Measurements from ENCODE around the gene NAV2. TPM values are rescaled to one million over a fixed set of nuclear protein-coding genes. Genes with fewer than 3 reads are reported as not detected.

NAV2 gene
- total and polyA plus RNA-seq, 11 donors: 7.6 to 46.5 (median 20.2) TPM

- TF ChIP-seq CTCF (IDR thresholded peaks at IDR 0.05) (no peak), POLR2A (IDR thresholded peaks at IDR 0.05) (no peak)
- ATAC-seq (no peak), DNase-seq (no peak)
- H3K9me3 ChIP-seq: no peaks in the 10 kb centered on the region
- no peak overlapping the region for H3K4me3 ChIP-seq
- H3K27me3 ChIP-seq: no peaks in the 10 kb centered on the region
- H3K36me3 ChIP-seq: peaks cover 0 to 40% (median 0%) of the 10 kb centered on the region in 9 donors
- H3K27ac ChIP-seq: peak overlapping the region in 1 of 12 donors; percentile 5
- intact Hi-C loops (cut with DNase I): no loop called here
- H3K4me1 ChIP-seq: peaks cover 0 to 55% (median 5%) of the 10 kb centered on the region in 12 donors
- WGBS, 4 donors: 91 to 96% (median 95%) methylated on average over 8 of the region's 8 CpGs
These were observed 324.1 kb downstream of the NAV2 start for GRCh38 chr11:20036626-20037335.

GRCh38 chr11:20037396-20038153 lies 324.9 kb downstream of the NAV2 start:
- no peak for ATAC-seq
- intact Hi-C loops (cut with DNase I): no loop called here
- no peak for TF ChIP-seq POLR2A (IDR thresholded peaks at IDR 0.05)
- no peak for TF ChIP-seq CTCF (IDR thresholded peaks at IDR 0.05)
- 67 to 78% (median 73%) methylated on average over 3 of the region's 3 CpGs for WGBS, 4 donors
- H3K27ac ChIP-seq: peak overlapping the region in 1 of 12 donors; percentile 5
- no peaks in the 10 kb centered on the region for H3K27me3 ChIP-seq
- DNase-seq: no peak
- H3K9me3 ChIP-seq: no peaks in the 10 kb centered on the region
- peaks cover 0 to 55% (median 10%) of the 10 kb centered on the region in 12 donors for H3K4me1 ChIP-seq
- H3K36me3 ChIP-seq: peaks cover 0 to 40% (median 0%) of the 10 kb centered on the region in 9 donors
- no peak overlapping the region for H3K4me3 ChIP-seq

- intact Hi-C loops (cut with DNase I): no loop called here
- DNase-seq: no peak
- 73 to 89% (median 83%) methylated on average over 6 of the region's 6 CpGs for WGBS, 4 donors
- TF ChIP-seq POLR2A (IDR thresholded peaks at IDR 0.05) (no peak), CTCF (IDR thresholded peaks at IDR 0.05) (no peak)
- ATAC-seq: no peak
- H3K4me1 ChIP-seq: peaks cover 0 to 55% (median 15%) of the 10 kb centered on the region in 12 donors
- H3K9me3 ChIP-seq: no peaks in the 10 kb centered on the region
- H3K27ac ChIP-seq: no peak overlapping the region
- H3K27me3 ChIP-seq: no peaks in the 10 kb centered on the region
- peaks cover 0 to 40% (median 0%) of the 10 kb centered on the region in 9 donors for H3K36me3 ChIP-seq
- H3K4me3 ChIP-seq: no peak overlapping the region
These were observed 325.8 kb downstream of the NAV2 start for GRCh38 chr11:20038412-20038811.

- Histone ChIP-seq H3K27me3 (no peaks in the 10 kb centered on the region), H3K4me1 (peaks cover 0 to 56% (median 17%) of the 10 kb centered on the region in 12 donors), H3K36me3 (peaks cover 0 to 45% (median 2%) of the 10 kb centered on the region in 9 donors), H3K27ac (no peak overlapping the region), H3K4me3 (no peak overlapping the region), H3K9me3 (no peaks in the 10 kb centered on the region)
- no peak for ATAC-seq
- intact Hi-C loops (cut with DNase I): no loop called here
- 83 to 97% (median 91%) methylated on average over 3 of the region's 3 CpGs for WGBS, 4 donors
- TF ChIP-seq CTCF (IDR thresholded peaks at IDR 0.05) (no peak), POLR2A (IDR thresholded peaks at IDR 0.05) (no peak)
- DNase-seq: no peak
These were observed 326.3 kb downstream of the NAV2 start for GRCh38 chr11:20038972-20039371.
